Upper lobe of left lung (tissue), 4 donors: ENCODE data around the gene TAOK1.
"Not testable (repeated sequence)": the region's sequence is repeated elsewhere in the genome, so short reads cannot be mapped to it uniquely, and the experiment has no call there.

Experiments used
- CTCF ChIP-seq, 6 experiments: fragments of 450-650 bp in 4 of 6; fragments of 200-600 bp in 2 of 6; sonication (generic) in 2 of 6; IDR thresholded peaks; one replicate each; pipeline ENCODE4 v1.5.1; 2016 to 2019; ENCODE audit warnings: antibody characterized with exemption in 6 of 6
- EP300 ChIP-seq, 4 donors: sonication (generic); formaldehyde crosslinking; IDR thresholded peaks; one replicate each; pipeline ENCODE4 v1.5.1; 2017; ENCODE audit warnings: antibody characterized with exemption in 4 of 4, control low read depth in 2 of 4

DNA sequence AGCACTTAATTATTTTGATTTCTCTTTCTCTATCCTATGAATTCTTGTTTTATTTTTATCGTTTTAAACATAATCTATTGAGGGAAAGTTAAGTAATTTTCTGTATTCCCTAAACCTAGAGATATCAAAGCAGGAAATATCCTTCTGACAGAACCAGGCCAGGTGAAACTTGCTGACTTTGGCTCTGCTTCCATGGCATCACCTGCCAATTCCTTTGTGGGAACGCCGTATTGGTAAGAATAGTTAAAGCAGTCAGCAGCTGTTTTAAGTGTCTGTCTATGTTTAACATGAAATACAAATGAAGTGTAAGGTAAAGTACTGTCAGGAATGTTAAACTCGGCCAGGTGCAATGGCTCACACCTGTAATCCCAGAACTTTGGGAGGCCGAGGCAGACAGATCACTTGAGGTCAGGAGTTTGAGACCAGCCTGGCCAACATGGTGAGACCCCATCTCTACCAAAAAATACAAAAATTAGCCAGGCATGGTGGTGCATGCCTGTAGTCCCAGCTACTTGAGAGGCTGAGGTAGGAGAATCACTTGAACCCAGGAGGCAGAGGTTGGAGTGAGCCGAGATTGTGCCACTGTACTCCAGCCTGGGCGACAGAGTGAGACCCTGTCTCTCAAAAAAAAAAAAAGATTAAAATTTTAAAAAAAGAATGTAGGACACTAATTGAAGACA, 90.2 kb downstream of the TAOK1 start:
- TF ChIP-seq EP300, CTCF (IDR thresholded peaks at IDR 0.05): not testable (repeated sequence)
